Stimulated activated CD4-positive, alpha-beta T cell treated with anti-CD3 and anti-CD28 coated beads, Interleukin-12 subunit alpha, Interleukin-12 subunit beta, amount 100 ng/mL, for 48 hours (primary cell): ENCODE results near the gene SUV39H1.

Experiments
- DNase-seq, 3 donors: peaks; one replicate each; pipeline ENCODE4 v3.0.0-alpha.2; 2020; ENCODE audit warnings: low read depth in 2 of 3, low spot score in 1 of 3

Gene SUV39H1

GRCh38 chrX:48713847-48714246 lies 17.3 kb downstream of the SUV39H1 start:
- no peak for DNase-seq

GRCh38 chrX:48714573-48714972 lies 18.0 kb downstream of the SUV39H1 start:
- DNase-seq: no peak

GRCh38 chrX:48715072-48715471 lies 18.5 kb downstream of the SUV39H1 start:
- DNase-seq: no peak

GRCh38 chrX:48715876-48716502 lies 19.5 kb downstream of the SUV39H1 start:
- no peak for DNase-seq

- no peak for DNase-seq
These were observed 23.4 kb downstream of the SUV39H1 start for GRCh38 chrX:48719958-48720357.

GRCh38 chrX:48720577-48721250 lies 24.2 kb downstream of the SUV39H1 start:
- no peak for DNase-seq

GRCh38 chrX:48721916-48722315 lies 25.4 kb downstream of the SUV39H1 start:
- no peak for DNase-seq

- DNase-seq: no peak
These were observed 30.1 kb downstream of the SUV39H1 start for GRCh38 chrX:48726596-48726995.

- no peak for DNase-seq
These were observed 32.1 kb downstream of the SUV39H1 start for GRCh38 chrX:48728653-48729052.

- DNase-seq: no peak
These were observed 39.8 kb downstream of the SUV39H1 start for GRCh38 chrX:48736303-48736702.

GRCh38 chrX:48736878-48737212 lies 40.3 kb downstream of the SUV39H1 start:
- no peak for DNase-seq

- DNase-seq: peak; percentile 76 to 84 (median 77)
These were observed 40.8 kb downstream of the SUV39H1 start for GRCh38 chrX:48737213-48737938.

GRCh38 chrX:48737940-48738339 lies 41.4 kb downstream of the SUV39H1 start:
- no peak for DNase-seq

- DNase-seq: no peak
These were observed 45.3 kb downstream of the SUV39H1 start for GRCh38 chrX:48741834-48742233.

GRCh38 chrX:48745222-48745621 lies 48.7 kb downstream of the SUV39H1 start:
- no peak for DNase-seq

- no peak for DNase-seq
These were observed 51.0 kb downstream of the SUV39H1 start for GRCh38 chrX:48747415-48748016.

- no peak for DNase-seq
These were observed 52.6 kb downstream of the SUV39H1 start for GRCh38 chrX:48749182-48749581.

GRCh38 chrX:48751343-48751742 lies 54.8 kb downstream of the SUV39H1 start:
- no peak for DNase-seq

GRCh38 chrX:48752498-48752897 lies 56.0 kb downstream of the SUV39H1 start:
- DNase-seq: no peak

GRCh38 chrX:48753708-48754228 lies 57.2 kb downstream of the SUV39H1 start:
- no peak for DNase-seq

GRCh38 chrX:48754238-48754637 lies 57.7 kb downstream of the SUV39H1 start:
- no peak for DNase-seq
